Endothelial cell of umbilical vein (primary cell): Measurements from ENCODE around the gene WAPL. TPM values are rescaled to one million over a fixed set of nuclear protein-coding genes. Genes with fewer than 3 reads are reported as not detected.

ENCODE experiments used
- BruUV-seq: library from RNA; stranded (reverse); fragments of 400-500 nt; replicated peaks from 2 replicates; lab custom pipeline; 2021; lab: Mats Ljungman, UMichigan
- CTCF ChIA-PET: fragments of 300-600, 350-600 bp; sonication (Branson Sonifier 250); formaldehyde crosslinking; loops from one replicate; lab custom pipeline; 2021; ENCODE audit warnings: antibody characterized with exemption, inconsistent platforms; lab: Charles Lee
- POLR2A ChIA-PET: fragments of 300-600, 350-600 bp; sonication (Branson Sonifier 250); formaldehyde crosslinking; loops from one replicate; lab custom pipeline; 2021; ENCODE audit warnings: antibody characterized with exemption, inconsistent platforms; lab: Charles Lee
- DNase-seq: peaks from one replicate; pipeline ENCODE4 v3.0.0-alpha.2; 2011; ENCODE audit warnings: low read depth, low spot score
- FAIRE-seq: peaks from 2 replicates; lab custom pipeline; 2011; peaks lifted over from hg19 to GRCh38; lab: Jason Lieb, UNC
- H2AFZ ChIP-seq: 2 replicates; pipeline ENCODE4 v1.6.0; 2012; ENCODE audit warnings: low read depth, low read length, control low read depth, inconsistent platforms
- H3K27ac ChIP-seq: 2 replicates; pipeline ENCODE4 v1.5.1; 2011; ENCODE audit warnings: low read depth, mild to moderate bottlenecking, control low read depth, low read length, moderate library complexity; ENCODE audit not compliant: insufficient read depth
- H3K27me3 ChIP-seq, 2 experiments: 2 replicates each; pipeline versions ENCODE4 v1.6.0 to v1.6.1; 2011; ENCODE audit warnings: low read length in 2 of 2, mixed read lengths in 1 of 2; ENCODE audit not compliant: control insufficient read depth in 2 of 2, insufficient read depth in 2 of 2
- H3K36me3 ChIP-seq, 2 experiments: 2 replicates in 1 of 2; 3 replicates in 1 of 2; pipeline ENCODE4 v1.5.1; 2011; ENCODE audit warnings: low read length in 2 of 2, mild to moderate bottlenecking in 1 of 2, moderate library complexity in 1 of 2; ENCODE audit not compliant: control insufficient read depth in 2 of 2, insufficient read depth in 2 of 2; ENCODE audit errors: extremely low read depth in 1 of 2
- H3K4me1 ChIP-seq: 3 replicates; pipeline ENCODE4 v1.5.1; 2011; ENCODE audit warnings: mild to moderate bottlenecking, low read length; ENCODE audit not compliant: control insufficient read depth, insufficient read depth; ENCODE audit errors: extremely low read depth
- H3K4me2 ChIP-seq: 2 replicates; pipeline ENCODE4 v1.6.1; 2011; ENCODE audit warnings: low read length, control low read depth, mixed read lengths; ENCODE audit not compliant: insufficient read depth
- H3K4me3 ChIP-seq, 3 experiments: fragments of 200-600 bp in 1 of 3; sonication (generic), shearing (Covaris generic) in 1 of 3; replicated peaks in 1 of 3; 2 replicates each; pipeline ENCODE4 v1.5.1; 2011 to 2016; ENCODE audit warnings: control low read depth in 3 of 3, low read length in 3 of 3, mild to moderate bottlenecking in 2 of 3, inconsistent platforms in 1 of 3, low read depth in 1 of 3, moderate library complexity in 1 of 3; ENCODE audit not compliant: insufficient read depth in 1 of 3
- H3K79me2 ChIP-seq: 2 replicates; pipeline ENCODE4 v1.6.0; 2012; ENCODE audit warnings: low read length, inconsistent platforms; ENCODE audit not compliant: control insufficient read depth, insufficient read depth
- H3K9ac ChIP-seq: replicated peaks from 2 replicates; pipeline ENCODE3; 2011; ENCODE audit warnings: low read length, control low read depth; ENCODE audit not compliant: insufficient read depth; ENCODE audit errors: extremely low read depth
- H3K9me1 ChIP-seq: replicated peaks from 3 replicates; pipeline ENCODE4 v1.6.0; 2011; ENCODE audit warnings: mild to moderate bottlenecking, low read length; ENCODE audit not compliant: control insufficient read depth, insufficient read depth; ENCODE audit errors: extremely low read depth
- H3K9me3 ChIP-seq: replicated peaks from 2 replicates; pipeline ENCODE4 v1.5.1; 2012; ENCODE audit warnings: low read length, inconsistent platforms; ENCODE audit not compliant: control insufficient read depth, insufficient read depth
- H4K20me1 ChIP-seq: replicated peaks from 2 replicates; pipeline ENCODE3; 2011; ENCODE audit warnings: mild to moderate bottlenecking, low read length; ENCODE audit not compliant: control insufficient read depth, insufficient read depth; ENCODE audit errors: extremely low read depth
- EZH2 ChIP-seq: IDR thresholded peaks from 2 replicates; pipeline ENCODE4 v1.6.1; 2012; ENCODE audit warnings: borderline replicate concordance, low read depth, mild to moderate bottlenecking, moderate library complexity, low read length, inconsistent platforms; ENCODE audit not compliant: severe bottlenecking
- FOS ChIP-seq: IDR thresholded peaks from 2 replicates; pipeline ENCODE4 v1.6.1; 2011; ENCODE audit warnings: mild to moderate bottlenecking, low read length, moderate library complexity, borderline replicate concordance; ENCODE audit not compliant: insufficient read depth
- GATA2 ChIP-seq: IDR thresholded peaks from 2 replicates; pipeline ENCODE4 v1.7.0; 2011; ENCODE audit warnings: low read depth, mild to moderate bottlenecking, moderate library complexity, mixed read lengths, low read length; ENCODE audit not compliant: insufficient read length, insufficient read depth
- JUN ChIP-seq: IDR thresholded peaks from 2 replicates; pipeline ENCODE4 v1.6.1; 2011; ENCODE audit warnings: borderline replicate concordance, low read depth; ENCODE audit not compliant: insufficient read length, insufficient read depth
- MYC ChIP-seq: IDR thresholded peaks from one replicate; pipeline ENCODE4 v1.6.1; 2011; ENCODE audit warnings: mild to moderate bottlenecking, low read depth, low read length
- POLR2A ChIP-seq: IDR thresholded peaks from 2 replicates; pipeline ENCODE4 v1.6.1; 2012; ENCODE audit warnings: low read depth, mild to moderate bottlenecking, control low read depth, low read length
- POLR2AphosphoS5 ChIP-seq: IDR thresholded peaks from 2 replicates; pipeline ENCODE4 v1.6.1; 2012; ENCODE audit warnings: low read depth, mild to moderate bottlenecking, control low read depth, low read length, moderate library complexity; ENCODE audit not compliant: insufficient read depth
- dilution Hi-C: fragments of 300-500 bp; cut with MboI; formaldehyde crosslinking; loops from one replicate; pipeline ENCODE4 v1.15.0; 2019; ENCODE audit warnings: low sequenced_read_pairs; ENCODE audit not compliant: extremely low pct_ligation_motif_present
- intact Hi-C: fragments of 100-400 bp; cut with micrococcal nuclease; formaldehyde crosslinking; loops from one replicate; pipeline ENCODE4 v1.10.0; 2022
- polyA plus RNA-seq, 4 experiments: library from polyadenylated mRNA; depleted of rRNA in 3 of 4; stranded (reverse) in 3 of 4; unstranded in 1 of 4; fragments of >200 nt; gene quantifications; 2 replicates each; pipeline versions ENCODE4 v1.2.1 to v1.2.3, GENCODE V29; 2011 to 2012; ENCODE audit warnings: missing spikeins in 1 of 4
- total RNA-seq: library from RNA; stranded (reverse); gene quantifications from 2 replicates; pipeline ENCODE4 v1.2.3, GENCODE V29; 2021
- TF ChIP-seq, protein P1 (sequence below), 2 donors: IDR thresholded peaks; 1 replicate in 1 of 2; 2 replicates in 1 of 2; pipeline ENCODE4 v1.5.1; 2011; ENCODE audit warnings: low read length in 2 of 2, mild to moderate bottlenecking in 2 of 2, moderate library complexity in 2 of 2, control low read depth in 1 of 2, inconsistent platforms in 1 of 2, low read depth in 1 of 2; ENCODE audit not compliant: insufficient read depth in 1 of 2; ENCODE audit errors: extremely low read depth in 1 of 2
- TF ChIP-seq, protein P2 (sequence below): IDR thresholded peaks from 2 replicates; pipeline ENCODE4 v1.6.1; 2011; ENCODE audit not compliant: insufficient read depth, insufficient read length

WAPL gene
- total and polyA plus RNA-seq, 2 donors (not counting 3 experiments of a cell fraction or from before 2014, with no cell fraction given) = 9.2 to 35.1 TPM

DNA sequence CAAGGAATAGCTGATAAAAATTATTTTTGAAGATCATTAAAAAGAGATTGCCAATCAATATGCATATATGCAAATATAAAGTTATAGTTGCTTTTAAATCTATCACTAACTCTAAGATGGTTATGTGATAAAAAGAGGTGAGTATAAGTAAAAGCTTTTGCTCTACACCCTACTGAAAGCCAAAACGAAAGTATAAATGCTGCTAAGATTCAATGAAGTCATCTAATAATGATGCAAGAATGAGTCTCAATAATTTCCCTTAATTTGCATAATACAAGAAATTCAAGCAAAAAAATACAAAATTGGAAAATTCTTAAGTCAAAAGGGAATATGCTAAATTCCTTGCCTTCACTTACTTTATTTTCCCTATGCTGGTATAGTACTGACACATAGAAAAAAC is 75.2 kb downstream of the WAPL start:
- no peaks in the 10 kb centered on the region for H3K79me2 ChIP-seq
- H3K36me3 ChIP-seq = peaks cover 11 to 14% of the 10 kb centered on the region in 2 experiments
- intact Hi-C loops (no loop called here), dilution Hi-C loops (no loop called here)
- H3K4me1 ChIP-seq = no peaks in the 10 kb centered on the region
- H3K4me2 ChIP-seq = no peak overlapping the region
- no peak for TF ChIP-seq POLR2AphosphoS5
- no peak for TF ChIP-seq FOS
- no peak for TF ChIP-seq EZH2
- no peak for TF ChIP-seq JUN
- TF ChIP-seq GATA2 = no peak
- TF ChIP-seq POLR2A = no peak
- TF ChIP-seq, protein P1, sequence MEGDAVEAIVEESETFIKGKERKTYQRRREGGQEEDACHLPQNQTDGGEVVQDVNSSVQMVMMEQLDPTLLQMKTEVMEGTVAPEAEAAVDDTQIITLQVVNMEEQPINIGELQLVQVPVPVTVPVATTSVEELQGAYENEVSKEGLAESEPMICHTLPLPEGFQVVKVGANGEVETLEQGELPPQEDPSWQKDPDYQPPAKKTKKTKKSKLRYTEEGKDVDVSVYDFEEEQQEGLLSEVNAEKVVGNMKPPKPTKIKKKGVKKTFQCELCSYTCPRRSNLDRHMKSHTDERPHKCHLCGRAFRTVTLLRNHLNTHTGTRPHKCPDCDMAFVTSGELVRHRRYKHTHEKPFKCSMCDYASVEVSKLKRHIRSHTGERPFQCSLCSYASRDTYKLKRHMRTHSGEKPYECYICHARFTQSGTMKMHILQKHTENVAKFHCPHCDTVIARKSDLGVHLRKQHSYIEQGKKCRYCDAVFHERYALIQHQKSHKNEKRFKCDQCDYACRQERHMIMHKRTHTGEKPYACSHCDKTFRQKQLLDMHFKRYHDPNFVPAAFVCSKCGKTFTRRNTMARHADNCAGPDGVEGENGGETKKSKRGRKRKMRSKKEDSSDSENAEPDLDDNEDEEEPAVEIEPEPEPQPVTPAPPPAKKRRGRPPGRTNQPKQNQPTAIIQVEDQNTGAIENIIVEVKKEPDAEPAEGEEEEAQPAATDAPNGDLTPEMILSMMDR (IDR thresholded peaks at IDR 0.05; ENCODE audit: extremely low read depth in 1 of 2, insufficient read depth in 1 of 2, low read depth in 1 of 2, low read length in 2 of 2) = no peak
- no peak for TF ChIP-seq MYC
- TF ChIP-seq, protein P2, sequence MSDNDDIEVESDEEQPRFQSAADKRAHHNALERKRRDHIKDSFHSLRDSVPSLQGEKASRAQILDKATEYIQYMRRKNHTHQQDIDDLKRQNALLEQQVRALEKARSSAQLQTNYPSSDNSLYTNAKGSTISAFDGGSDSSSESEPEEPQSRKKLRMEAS = no peak
- no peak overlapping the region for H3K4me3 ChIP-seq
- ChIA-PET CTCF (no interaction called here), POLR2A (no interaction called here)
- BruUV-seq = no TSS peak
- H3K27ac ChIP-seq = no peak overlapping the region
- H3K9me1 ChIP-seq = no peaks in the 10 kb centered on the region
- H4K20me1 ChIP-seq = no peaks in the 10 kb centered on the region
- H2AFZ ChIP-seq = no peak overlapping the region
- FAIRE-seq = no peak
- no peaks in the 10 kb centered on the region for H3K9me3 ChIP-seq
- DNase-seq = no peak
- H3K9ac ChIP-seq = no peak overlapping the region
- no peaks in the 10 kb centered on the region for H3K27me3 ChIP-seq
